ENCODE data around the gene HEPN1. TPM values are rescaled to one million over a fixed set of nuclear protein-coding genes. Genes with fewer than 3 reads are reported as not detected.
A peak's percentile ranks its signal among the peaks of the same experiment; 100 is the strongest.

HEPN1 gene
- total RNA-seq, 1 donor: under 0.01 TPM

DNA sequence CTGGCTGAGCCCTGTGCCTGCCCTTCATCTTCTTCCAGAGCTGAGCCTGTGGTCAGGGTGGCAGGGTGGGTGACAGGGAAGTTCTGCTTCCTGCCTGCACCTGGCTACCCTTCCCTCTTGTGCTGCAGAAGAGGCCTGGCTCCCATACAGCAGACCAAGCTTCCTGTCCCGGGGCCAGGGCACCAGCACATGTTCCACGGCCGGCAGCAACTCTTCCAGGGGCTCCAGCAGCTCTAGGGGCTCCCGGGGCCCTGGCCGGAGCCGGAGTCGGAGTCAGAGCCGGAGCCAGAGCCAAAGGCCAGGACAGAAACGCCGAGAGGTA, 38.8 kb upstream of the HEPN1 start:
- H4K20me1 ChIP-seq (ENCODE audit: insufficient read depth, low read length): no peaks in the 10 kb centered on the region
- H3K4me1 ChIP-seq (ENCODE audit: insufficient read depth, low read length): no peaks in the 10 kb centered on the region
- no peaks in the 10 kb centered on the region for H3K36me3 ChIP-seq (ENCODE audit: insufficient read depth, low read length)
- peak; percentile 34 for DNase-seq (ENCODE audit: insufficient read length, low spot score, missing footprints)
- no peaks in the 10 kb centered on the region for H3K79me2 ChIP-seq (ENCODE audit: insufficient read depth, low read length)
- H3K27ac ChIP-seq (ENCODE audit: low read depth, low read length): no peak overlapping the region
- H3K9me3 ChIP-seq (ENCODE audit: low read depth, low read length): no peaks in the 10 kb centered on the region
- TF ChIP-seq, protein P1, sequence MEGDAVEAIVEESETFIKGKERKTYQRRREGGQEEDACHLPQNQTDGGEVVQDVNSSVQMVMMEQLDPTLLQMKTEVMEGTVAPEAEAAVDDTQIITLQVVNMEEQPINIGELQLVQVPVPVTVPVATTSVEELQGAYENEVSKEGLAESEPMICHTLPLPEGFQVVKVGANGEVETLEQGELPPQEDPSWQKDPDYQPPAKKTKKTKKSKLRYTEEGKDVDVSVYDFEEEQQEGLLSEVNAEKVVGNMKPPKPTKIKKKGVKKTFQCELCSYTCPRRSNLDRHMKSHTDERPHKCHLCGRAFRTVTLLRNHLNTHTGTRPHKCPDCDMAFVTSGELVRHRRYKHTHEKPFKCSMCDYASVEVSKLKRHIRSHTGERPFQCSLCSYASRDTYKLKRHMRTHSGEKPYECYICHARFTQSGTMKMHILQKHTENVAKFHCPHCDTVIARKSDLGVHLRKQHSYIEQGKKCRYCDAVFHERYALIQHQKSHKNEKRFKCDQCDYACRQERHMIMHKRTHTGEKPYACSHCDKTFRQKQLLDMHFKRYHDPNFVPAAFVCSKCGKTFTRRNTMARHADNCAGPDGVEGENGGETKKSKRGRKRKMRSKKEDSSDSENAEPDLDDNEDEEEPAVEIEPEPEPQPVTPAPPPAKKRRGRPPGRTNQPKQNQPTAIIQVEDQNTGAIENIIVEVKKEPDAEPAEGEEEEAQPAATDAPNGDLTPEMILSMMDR (IDR thresholded peaks at IDR 0.05; ENCODE audit: extremely low read depth, low read depth, low read length): no peak
- H3K4me3 ChIP-seq (ENCODE audit: insufficient read depth, low read length): no peak overlapping the region
- no peaks in the 10 kb centered on the region for H3K27me3 ChIP-seq (ENCODE audit: insufficient read depth, low read length)
- H3K4me2 ChIP-seq (ENCODE audit: insufficient read depth, low read length): no peak overlapping the region
- no peak overlapping the region for H2AFZ ChIP-seq (ENCODE audit: low read length)

GRCh38 chr11:124880958-124881357, 38.1 kb upstream of the HEPN1 start:
- Histone ChIP-seq H3K36me3 (ENCODE audit: insufficient read depth, low read length) (no peaks in the 10 kb centered on the region), H3K27ac (ENCODE audit: low read depth, low read length) (no peak overlapping the region), H3K4me1 (ENCODE audit: insufficient read depth, low read length) (no peaks in the 10 kb centered on the region), H3K27me3 (ENCODE audit: insufficient read depth, low read length) (no peaks in the 10 kb centered on the region), H3K4me3 (ENCODE audit: insufficient read depth, low read length) (no peak overlapping the region), H3K79me2 (ENCODE audit: insufficient read depth, low read length) (no peaks in the 10 kb centered on the region), H4K20me1 (ENCODE audit: insufficient read depth, low read length) (no peaks in the 10 kb centered on the region), H3K4me2 (ENCODE audit: insufficient read depth, low read length) (no peak overlapping the region), H2AFZ (ENCODE audit: low read length) (no peak overlapping the region), H3K9me3 (ENCODE audit: low read depth, low read length) (no peaks in the 10 kb centered on the region)
- TF ChIP-seq, protein P1 (IDR thresholded peaks at IDR 0.05; ENCODE audit: extremely low read depth, low read depth, low read length): no peak
- DNase-seq (ENCODE audit: insufficient read length, low spot score, missing footprints): peak; percentile 52

DNA sequence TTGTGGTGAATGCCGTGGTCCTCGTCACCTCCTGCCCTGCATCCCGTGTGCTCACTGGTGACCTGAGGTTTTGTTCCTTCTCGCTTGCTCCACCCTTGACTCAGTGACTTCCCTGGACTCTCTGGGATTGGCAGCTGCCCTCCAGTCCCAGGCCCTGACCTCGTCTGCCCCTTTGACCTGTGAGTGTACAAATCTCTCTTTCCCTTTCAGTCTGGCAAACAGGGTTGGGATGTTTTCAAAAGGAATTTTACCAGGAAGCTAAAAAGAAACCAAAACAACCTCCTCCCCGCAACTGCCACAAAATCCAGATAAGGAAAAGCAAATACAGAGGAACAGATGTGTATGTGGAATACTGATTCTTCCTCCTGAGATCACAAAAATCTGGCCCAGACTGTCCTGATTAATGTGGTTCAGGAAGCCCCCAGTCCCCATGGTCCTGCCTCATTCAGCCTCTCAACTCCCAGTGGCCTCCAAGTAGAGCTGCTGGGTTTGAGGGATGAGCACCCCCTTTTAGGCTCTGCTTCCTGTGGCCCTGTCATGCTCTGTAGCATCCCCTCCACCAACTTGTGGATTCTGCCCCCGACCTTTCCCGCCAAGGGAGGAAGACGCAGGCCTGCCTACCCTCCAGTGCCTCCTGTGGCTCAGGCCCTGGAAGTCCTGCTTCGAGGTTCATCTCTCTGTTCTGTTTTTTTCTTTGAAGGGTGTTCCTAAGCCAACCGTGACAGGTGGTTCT, 36.5 kb upstream of the HEPN1 start:
- no peaks in the 10 kb centered on the region for H4K20me1 ChIP-seq (ENCODE audit: insufficient read depth, low read length)
- peak overlapping the region; percentile 57 for H2AFZ ChIP-seq (ENCODE audit: low read length)
- no peaks in the 10 kb centered on the region for H3K4me1 ChIP-seq (ENCODE audit: insufficient read depth, low read length)
- H3K4me2 ChIP-seq (ENCODE audit: insufficient read depth, low read length): peak overlapping the region; percentile 9
- no peak overlapping the region for H3K27ac ChIP-seq (ENCODE audit: low read depth, low read length)
- no peaks in the 10 kb centered on the region for H3K27me3 ChIP-seq (ENCODE audit: insufficient read depth, low read length)
- H3K79me2 ChIP-seq (ENCODE audit: insufficient read depth, low read length): no peaks in the 10 kb centered on the region
- H3K4me3 ChIP-seq (ENCODE audit: insufficient read depth, low read length): peak overlapping the region; percentile 26
- TF ChIP-seq, protein P1 (IDR thresholded peaks at IDR 0.05; ENCODE audit: extremely low read depth, low read depth, low read length): no peak
- no peaks in the 10 kb centered on the region for H3K36me3 ChIP-seq (ENCODE audit: insufficient read depth, low read length)
- DNase-seq (ENCODE audit: insufficient read length, low spot score, missing footprints): peak; percentile 85
- no peaks in the 10 kb centered on the region for H3K9me3 ChIP-seq (ENCODE audit: low read depth, low read length)

GRCh38 chr11:124884340-124884739, 34.7 kb upstream of the HEPN1 start:
- H2AFZ ChIP-seq (ENCODE audit: low read length): no peak overlapping the region
- H3K36me3 ChIP-seq (ENCODE audit: insufficient read depth, low read length): no peaks in the 10 kb centered on the region
- no peaks in the 10 kb centered on the region for H3K79me2 ChIP-seq (ENCODE audit: insufficient read depth, low read length)
- H3K4me1 ChIP-seq (ENCODE audit: insufficient read depth, low read length): no peaks in the 10 kb centered on the region
- TF ChIP-seq, protein P1 (IDR thresholded peaks at IDR 0.05; ENCODE audit: extremely low read depth, low read depth, low read length): no peak
- peak; percentile 45 for DNase-seq (ENCODE audit: insufficient read length, low spot score, missing footprints)
- H3K27me3 ChIP-seq (ENCODE audit: insufficient read depth, low read length): no peaks in the 10 kb centered on the region
- no peak overlapping the region for H3K4me2 ChIP-seq (ENCODE audit: insufficient read depth, low read length)
- no peak overlapping the region for H3K27ac ChIP-seq (ENCODE audit: low read depth, low read length)
- no peaks in the 10 kb centered on the region for H3K9me3 ChIP-seq (ENCODE audit: low read depth, low read length)
- no peak overlapping the region for H3K4me3 ChIP-seq (ENCODE audit: insufficient read depth, low read length)
- no peaks in the 10 kb centered on the region for H4K20me1 ChIP-seq (ENCODE audit: insufficient read depth, low read length)

Data from osteoblast (primary cell).